ENCODE data around the gene SCGB1A1.

DNA sequence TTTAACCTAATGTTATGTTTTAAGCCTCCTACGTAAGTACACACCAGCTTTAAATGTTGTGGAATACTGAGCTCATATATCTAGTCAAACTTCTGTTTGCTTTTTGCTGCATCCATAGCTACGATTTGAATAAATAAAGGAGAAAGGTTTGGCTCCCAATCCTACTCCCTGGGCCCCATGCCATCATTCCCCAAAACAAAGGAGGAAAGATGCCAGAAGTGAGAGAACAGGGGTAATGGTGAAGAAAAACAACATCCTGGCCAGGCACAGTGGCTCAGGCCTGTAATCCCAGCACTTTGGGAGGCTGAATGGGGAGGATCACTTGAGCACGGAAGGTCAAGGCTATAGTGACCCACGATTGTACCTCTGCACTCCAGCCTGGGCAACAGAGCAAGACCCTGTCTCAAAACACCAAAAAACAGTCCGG lies 26.5 kb downstream of the SCGB1A1 start:
- TF ChIP-seq CTCF (IDR thresholded peaks at IDR 0.05) (no peak), POLR2A (IDR thresholded peaks at IDR 0.05) (no peak), POLR2AphosphoS5 (IDR thresholded peaks at IDR 0.05) (no peak), EP300 (IDR thresholded peaks at IDR 0.05) (no peak)
